Mesothelial cell of epicardium (in vitro differentiated cells): ENCODE measurements around the gene PCNX2. TPM values are rescaled to one million over a fixed set of nuclear protein-coding genes. Genes with fewer than 3 reads are reported as not detected.

Experiments used
- DNase-seq, 2 experiments: peaks; one replicate each; pipeline ENCODE4 v3.0.0; 2021; ENCODE audit warnings: low spot score in 2 of 2; ENCODE audit not compliant: unreplicated experiment in 2 of 2
- H3K27ac Mint-ChIP-seq: 2 replicates; pipeline ENCODE4 v1.8.0; 2021; ENCODE audit warnings: mixed read lengths
- H3K27me3 Mint-ChIP-seq: 2 replicates; pipeline ENCODE4 v1.8.0; 2021; ENCODE audit warnings: low read depth, mixed read lengths
- H3K36me3 Mint-ChIP-seq: 2 replicates; pipeline ENCODE4 v1.8.0; 2021; ENCODE audit warnings: mixed read lengths
- H3K4me1 Mint-ChIP-seq: 2 replicates; pipeline ENCODE4 v1.8.0; 2021; ENCODE audit warnings: mixed read lengths
- H3K4me3 Mint-ChIP-seq: 2 replicates; pipeline ENCODE4 v1.8.0; 2021; ENCODE audit warnings: mild to moderate bottlenecking, moderate library complexity, mixed read lengths
- H3K9me3 Mint-ChIP-seq: 2 replicates; pipeline ENCODE4 v1.8.0; 2021; ENCODE audit warnings: mixed read lengths
- total RNA-seq: library from RNA; stranded (reverse); gene quantifications from 3 replicates; pipeline ENCODE4 v1.2.1, GENCODE V29; 2021
- TF ChIP-seq, protein P1 (sequence below): fragments of 200-600 bp; sonication (generic); IDR thresholded peaks from one replicate; pipeline ENCODE4 v1.5.0; 2021; ENCODE audit warnings: antibody characterized with exemption; ENCODE audit not compliant: unreplicated experiment

The PCNX2 gene
- total RNA-seq, 1 donor from 2014 or later: 28.4 TPM

GRCh38 chr1:233097546-233097945, 198.0 kb downstream of the PCNX2 start:
- Mint-ChIP-seq H3K9me3 (peaks cover 4% of the 10 kb centered on the region), H3K36me3 (peaks cover 4% of the 10 kb centered on the region), H3K4me3 (no peak overlapping the region), H3K27ac (no peak overlapping the region), H3K4me1 (peaks cover 15% of the 10 kb centered on the region), H3K27me3 (no peaks in the 10 kb centered on the region)
- DNase-seq: no peak
- TF ChIP-seq, protein P1, sequence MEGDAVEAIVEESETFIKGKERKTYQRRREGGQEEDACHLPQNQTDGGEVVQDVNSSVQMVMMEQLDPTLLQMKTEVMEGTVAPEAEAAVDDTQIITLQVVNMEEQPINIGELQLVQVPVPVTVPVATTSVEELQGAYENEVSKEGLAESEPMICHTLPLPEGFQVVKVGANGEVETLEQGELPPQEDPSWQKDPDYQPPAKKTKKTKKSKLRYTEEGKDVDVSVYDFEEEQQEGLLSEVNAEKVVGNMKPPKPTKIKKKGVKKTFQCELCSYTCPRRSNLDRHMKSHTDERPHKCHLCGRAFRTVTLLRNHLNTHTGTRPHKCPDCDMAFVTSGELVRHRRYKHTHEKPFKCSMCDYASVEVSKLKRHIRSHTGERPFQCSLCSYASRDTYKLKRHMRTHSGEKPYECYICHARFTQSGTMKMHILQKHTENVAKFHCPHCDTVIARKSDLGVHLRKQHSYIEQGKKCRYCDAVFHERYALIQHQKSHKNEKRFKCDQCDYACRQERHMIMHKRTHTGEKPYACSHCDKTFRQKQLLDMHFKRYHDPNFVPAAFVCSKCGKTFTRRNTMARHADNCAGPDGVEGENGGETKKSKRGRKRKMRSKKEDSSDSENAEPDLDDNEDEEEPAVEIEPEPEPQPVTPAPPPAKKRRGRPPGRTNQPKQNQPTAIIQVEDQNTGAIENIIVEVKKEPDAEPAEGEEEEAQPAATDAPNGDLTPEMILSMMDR: no peak

- DNase-seq: no peak
- Mint-ChIP-seq H3K27ac (no peak overlapping the region), H3K36me3 (peaks cover 7% of the 10 kb centered on the region), H3K9me3 (no peaks in the 10 kb centered on the region), H3K4me3 (no peak overlapping the region), H3K27me3 (no peaks in the 10 kb centered on the region), H3K4me1 (peaks cover 15% of the 10 kb centered on the region)
- TF ChIP-seq, protein P1: no peak
Measured at GRCh38 chr1:233094691-233095090, 200.8 kb downstream of the PCNX2 start.

DNA sequence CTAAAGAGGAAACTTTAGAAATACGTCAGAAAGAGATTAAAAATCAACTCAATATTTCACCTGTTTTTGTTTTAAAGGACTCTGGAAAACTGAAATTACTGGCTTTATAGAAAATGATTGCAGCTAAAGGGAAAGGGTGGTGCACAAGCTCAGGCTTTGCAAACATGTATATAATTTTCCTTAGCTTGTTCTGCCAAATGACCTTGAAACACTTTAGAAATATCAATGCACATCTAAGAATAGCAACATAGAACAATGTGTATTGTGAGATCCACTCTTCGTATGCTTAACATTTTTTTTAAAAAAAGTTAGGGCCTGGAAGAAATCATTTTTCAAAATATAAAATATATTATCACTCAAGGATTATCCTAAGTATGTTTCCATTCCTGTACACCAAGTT, 201.3 kb downstream of the PCNX2 start:
- TF ChIP-seq, protein P1: no peak
- DNase-seq: no peak
- H3K9me3 Mint-ChIP-seq: no peaks in the 10 kb centered on the region

DNA sequence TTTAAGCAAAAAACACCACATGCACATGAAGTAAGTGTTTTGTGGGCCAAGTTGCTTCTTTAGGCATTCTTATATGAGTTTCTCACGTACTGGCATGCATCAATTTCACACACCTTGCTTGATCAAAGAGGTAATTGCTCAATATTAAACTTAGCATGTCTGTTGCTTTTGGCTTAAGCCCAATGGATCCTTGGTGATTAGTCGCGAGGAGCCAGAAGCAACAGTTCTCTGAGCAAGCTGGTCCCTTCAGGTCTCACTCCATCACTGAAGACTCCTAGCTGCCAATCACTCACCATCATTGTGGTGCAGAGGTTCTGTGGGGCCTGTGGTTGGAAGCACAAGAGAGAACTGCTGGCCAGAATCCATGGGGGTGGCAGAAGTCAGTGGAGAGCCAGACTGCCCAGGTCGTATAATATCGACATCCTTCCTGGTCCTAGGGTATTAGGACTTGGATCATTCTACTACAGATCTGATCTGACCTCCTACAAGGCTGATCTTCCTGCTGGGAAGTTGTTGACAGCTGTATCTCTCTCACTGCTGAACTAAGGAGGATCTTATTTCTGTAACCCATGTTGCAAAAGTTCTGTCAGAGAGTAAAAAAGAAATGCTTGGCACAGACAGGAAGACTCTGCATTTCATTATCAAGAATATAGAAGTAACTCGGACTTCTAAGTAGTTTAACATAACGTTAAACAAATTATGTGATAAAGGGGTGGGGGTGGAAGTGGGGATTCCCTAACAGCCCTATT, 204.6 kb downstream of the PCNX2 start:
- H3K36me3 Mint-ChIP-seq: peaks cover 9% of the 10 kb centered on the region
- no peak overlapping the region for H3K27ac Mint-ChIP-seq
- H3K4me3 Mint-ChIP-seq: no peak overlapping the region
- no peaks in the 10 kb centered on the region for H3K27me3 Mint-ChIP-seq
- H3K4me1 Mint-ChIP-seq: peaks cover 4% of the 10 kb centered on the region
- TF ChIP-seq, protein P1: no peak
- DNase-seq: no peak
- peaks cover 1% of the 10 kb centered on the region for H3K9me3 Mint-ChIP-seq

More for the DNA sequence above, 201.3 kb downstream of the PCNX2 start:
- Mint-ChIP-seq H3K4me1 (peaks cover 15% of the 10 kb centered on the region), H3K4me3 (no peak overlapping the region), H3K27ac (no peak overlapping the region), H3K27me3 (no peaks in the 10 kb centered on the region), H3K36me3 (peaks cover 10% of the 10 kb centered on the region)

DNA sequence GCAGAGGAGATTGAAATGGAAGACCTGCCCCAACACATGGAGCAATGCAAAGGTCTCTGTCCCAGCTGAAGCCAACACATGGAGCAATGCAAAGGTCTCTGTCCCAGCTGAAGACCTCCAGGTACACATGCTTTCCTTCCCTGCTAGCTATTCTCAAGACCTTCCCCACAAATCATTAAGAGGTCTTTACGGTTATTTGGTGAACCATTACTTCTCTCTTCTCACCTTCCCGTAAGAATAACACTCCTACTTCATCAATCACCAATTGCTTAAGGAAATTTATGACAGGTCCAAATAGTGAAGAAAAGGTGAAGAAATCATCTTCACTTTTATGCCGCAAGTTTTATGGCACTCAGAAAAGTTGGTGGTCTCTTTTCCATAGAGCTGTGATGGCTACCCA, 206.3 kb downstream of the PCNX2 start:
- Mint-ChIP-seq H3K4me1 (peaks cover 8% of the 10 kb centered on the region), H3K9me3 (peaks cover 3% of the 10 kb centered on the region), H3K4me3 (no peak overlapping the region), H3K36me3 (peaks cover 11% of the 10 kb centered on the region), H3K27ac (no peak overlapping the region), H3K27me3 (no peaks in the 10 kb centered on the region)
- no peak for DNase-seq
- TF ChIP-seq, protein P1: no peak
